HG02763 (cell line): ENCODE measurements around the gene PMPCA.

Experiments
- ATAC-seq: cut with Tn5 transposase; IDR thresholded peaks from one replicate; pipeline ENCODE4 v1.9.1; 2021; ENCODE audit warnings: mild to moderate bottlenecking, moderate library complexity; ENCODE audit not compliant: unreplicated experiment

PMPCA gene

GRCh38 chr9:136372561-136373299 lies 37.7 kb upstream of the PMPCA start:
- no peak for ATAC-seq

DNA sequence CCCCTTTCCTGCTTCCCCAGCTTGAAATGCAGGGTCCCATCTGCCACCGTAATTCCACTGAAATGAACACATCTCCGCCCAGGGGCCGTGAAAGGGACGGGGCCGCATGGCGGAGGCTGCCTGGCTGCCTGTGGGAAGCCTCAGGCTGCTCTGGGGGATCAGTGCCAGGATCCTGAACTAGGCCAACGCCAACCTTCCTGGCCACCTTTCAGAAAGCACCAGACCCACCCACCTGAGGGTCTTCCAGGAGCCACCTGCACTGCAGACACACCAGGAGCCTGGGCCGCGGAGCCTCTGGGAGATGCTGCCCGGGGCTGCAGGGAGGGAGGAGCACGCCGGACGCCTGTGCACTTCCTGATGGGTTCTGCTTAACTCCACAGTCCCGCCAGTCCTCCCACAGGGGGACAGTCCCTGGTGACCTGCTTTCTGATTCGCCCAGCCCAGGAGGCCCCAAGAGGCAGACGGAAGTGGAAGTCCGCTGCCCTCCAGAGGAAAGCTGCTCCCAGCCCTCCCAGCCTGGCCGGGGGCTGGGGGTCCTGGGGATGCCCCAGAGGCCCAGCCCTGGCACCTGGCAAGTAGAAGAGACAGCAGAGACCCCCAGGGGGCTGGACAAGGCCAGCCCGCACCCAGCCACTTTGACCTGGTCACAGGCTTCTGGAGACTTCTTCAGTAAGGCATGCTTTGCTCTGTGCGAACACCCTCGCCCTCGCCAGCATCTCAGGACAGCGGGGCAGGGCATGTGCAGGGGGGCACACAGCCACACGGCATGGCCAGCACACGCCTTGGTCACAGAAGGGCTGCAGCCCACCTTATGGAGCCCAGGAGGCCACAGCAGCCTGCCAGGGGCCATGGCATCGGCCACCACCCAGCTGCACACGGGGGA lies 36.9 kb upstream of the PMPCA start, which contains the start of gene CARD9:
CARD9 (minus strand) TSS at position 370 of the 883 bp plus-strand sequence. CDS start 1,591 bp downstream, outside the sequence.
- no peak for ATAC-seq

- no peak for ATAC-seq
Measured at GRCh38 chr9:136374183-136374575, 36.3 kb upstream of the PMPCA start.

GRCh38 chr9:136375096-136375495 lies 35.4 kb upstream of the PMPCA start:
- no peak for ATAC-seq

- no peak for ATAC-seq
Measured at GRCh38 chr9:136376457-136376856, 34.0 kb upstream of the PMPCA start.

- ATAC-seq = no peak
Measured at GRCh38 chr9:136377341-136378169, 32.9 kb upstream of the PMPCA start.

DNA sequence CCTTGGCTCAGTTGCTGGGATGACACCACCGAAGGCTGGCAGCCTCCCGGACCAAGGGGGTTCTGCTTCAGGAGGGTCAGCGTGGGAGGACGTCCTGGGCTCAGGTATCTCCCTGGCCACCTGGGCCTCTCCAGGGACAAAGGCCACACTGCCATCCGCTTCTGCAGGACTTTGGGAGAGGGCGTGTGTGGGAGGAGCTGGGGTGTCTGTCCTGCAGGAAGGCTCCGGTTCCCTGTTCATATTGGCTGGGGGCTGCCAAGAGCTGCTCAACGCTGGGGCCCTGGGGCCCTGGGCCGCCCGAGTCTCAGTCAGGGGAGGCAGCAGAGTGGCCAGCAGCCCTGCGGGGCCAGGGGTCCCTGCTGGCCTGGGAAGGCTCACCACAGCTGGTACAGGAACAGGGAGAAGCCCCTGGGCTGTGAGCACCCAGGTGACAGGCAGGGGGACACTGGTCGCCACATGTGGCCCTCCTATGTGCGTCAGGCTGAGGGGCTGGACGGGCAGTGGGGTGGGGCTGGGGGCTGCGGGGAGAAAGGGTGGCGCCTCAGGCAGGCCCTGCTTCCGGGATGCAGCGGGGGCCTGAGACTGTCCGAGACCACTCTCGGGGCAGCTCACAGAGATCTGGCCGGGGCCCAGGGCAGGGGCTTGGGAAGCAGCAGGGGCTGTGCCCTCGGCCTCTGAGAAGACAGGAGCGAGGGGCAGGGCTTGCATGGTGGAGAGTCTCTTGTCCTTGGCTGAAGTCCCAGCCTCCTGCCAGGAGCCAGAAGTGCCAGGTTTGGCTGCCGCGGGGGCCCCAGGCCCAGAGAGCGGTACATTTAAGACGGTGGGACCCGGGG lies 32.1 kb upstream of the PMPCA start:
- ATAC-seq = no peak

GRCh38 chr9:136379003-136379287 lies 31.5 kb upstream of the PMPCA start:
- no peak for ATAC-seq

- no peak for ATAC-seq
Measured at GRCh38 chr9:136379401-136379800, 31.1 kb upstream of the PMPCA start.

DNA sequence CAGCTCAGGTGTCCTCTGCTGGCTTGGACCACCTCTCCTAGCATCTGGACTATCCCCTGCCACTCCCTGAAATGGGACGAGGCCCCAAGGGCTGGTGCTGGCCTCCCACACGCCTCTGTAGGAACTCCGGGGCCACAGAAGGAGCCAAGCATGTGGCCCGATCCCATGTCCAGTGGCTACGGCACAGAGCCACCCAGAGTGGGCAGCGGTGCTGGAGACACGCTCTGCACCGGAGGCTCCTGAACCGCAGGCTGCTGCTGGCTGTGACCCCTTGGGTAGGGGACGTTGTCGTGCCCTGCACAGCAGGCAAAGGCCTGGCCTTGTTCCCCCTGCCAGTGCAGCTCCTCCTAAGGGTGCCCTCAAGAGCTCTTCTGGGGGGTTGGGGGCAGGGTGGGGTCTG lies 30.6 kb upstream of the PMPCA start:
- no peak for ATAC-seq

DNA sequence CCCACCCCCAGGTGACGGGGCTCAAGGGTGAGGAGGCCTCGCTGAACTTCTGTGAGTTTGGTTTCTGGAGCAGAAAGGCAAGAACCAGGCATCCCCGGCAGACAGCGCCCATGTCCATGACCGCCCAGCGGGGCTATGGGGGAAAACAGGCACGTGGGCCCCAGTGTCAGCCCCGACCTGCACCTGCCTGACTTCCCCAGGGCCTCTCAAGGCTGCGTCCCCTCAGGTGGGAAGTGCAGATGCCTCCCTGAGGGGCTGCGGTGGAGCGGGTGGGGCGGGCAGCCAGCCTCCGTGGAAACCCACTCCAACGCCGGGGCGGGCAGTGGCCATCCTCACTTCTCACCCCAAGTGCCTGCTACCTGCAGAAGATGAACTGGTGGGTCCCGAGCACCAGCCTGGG lies 30.1 kb upstream of the PMPCA start:
- no peak for ATAC-seq

DNA sequence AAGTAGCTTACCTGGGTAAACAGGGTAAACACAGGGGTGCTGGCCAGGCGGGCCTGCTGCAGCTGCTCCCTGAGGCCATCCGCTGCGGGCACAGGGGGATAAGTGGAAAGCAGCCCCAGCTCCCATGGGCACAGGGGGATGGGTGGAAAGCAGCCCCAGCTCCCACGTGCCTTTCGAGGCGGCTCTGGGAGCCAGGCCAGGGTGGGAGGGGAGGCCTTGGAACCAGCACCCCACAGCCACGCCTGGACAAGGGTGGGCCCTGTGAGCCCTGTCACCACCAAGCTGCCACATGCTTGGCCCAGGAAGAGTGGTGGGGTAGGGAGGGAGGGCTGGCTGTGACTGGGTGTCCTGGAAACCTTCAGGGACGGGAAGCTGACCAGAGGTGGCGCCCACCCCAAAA lies 29.1 kb upstream of the PMPCA start:
- no peak for ATAC-seq

DNA sequence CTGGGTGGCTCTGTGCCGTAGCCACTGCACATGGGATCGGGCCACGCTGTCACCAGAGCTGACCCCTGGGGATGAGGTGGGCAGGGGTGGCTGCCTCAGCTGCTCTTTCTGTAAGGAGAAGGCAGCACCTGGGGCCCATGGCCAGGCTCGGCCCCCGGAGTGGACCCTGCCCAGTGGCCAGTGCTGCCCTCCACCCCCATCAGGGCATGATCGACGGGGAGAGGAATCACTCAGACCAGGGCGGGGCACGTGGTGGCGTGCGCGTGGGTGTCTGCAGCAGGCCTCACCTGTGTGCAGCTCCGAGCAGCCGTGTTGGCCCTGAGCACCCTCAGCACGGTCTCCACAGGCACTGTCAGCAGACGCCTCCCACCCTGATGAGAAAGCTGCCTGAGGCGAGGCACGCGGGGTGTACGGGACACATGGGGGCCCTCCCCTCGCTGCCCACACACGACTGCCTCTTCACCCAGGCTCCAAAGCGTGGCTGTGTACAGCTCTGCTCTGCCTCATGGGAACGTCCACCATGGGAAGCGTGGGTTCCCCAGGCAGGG lies 28.4 kb upstream of the PMPCA start:
- no peak for ATAC-seq

DNA sequence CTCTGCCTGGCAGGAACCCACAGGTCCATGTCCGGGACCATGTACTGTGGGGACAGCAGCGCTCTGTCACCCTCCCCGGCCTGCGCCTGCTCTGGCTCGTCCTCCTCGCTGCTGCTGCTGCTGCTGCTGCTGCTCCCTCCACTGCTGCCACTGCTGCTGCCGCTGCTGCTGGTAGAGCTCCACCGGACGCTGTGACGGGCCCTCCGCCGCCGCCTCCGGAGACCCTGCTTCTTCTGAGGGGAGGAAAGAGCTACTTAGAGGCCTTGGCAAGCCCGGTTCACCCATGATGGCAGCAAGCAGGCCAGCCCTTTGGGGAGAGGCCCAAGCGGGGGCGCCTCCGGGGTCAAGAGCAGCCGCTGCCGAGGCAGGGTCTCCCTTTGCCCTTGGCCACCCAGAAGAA lies 27.0 kb upstream of the PMPCA start:
- no peak for ATAC-seq

DNA sequence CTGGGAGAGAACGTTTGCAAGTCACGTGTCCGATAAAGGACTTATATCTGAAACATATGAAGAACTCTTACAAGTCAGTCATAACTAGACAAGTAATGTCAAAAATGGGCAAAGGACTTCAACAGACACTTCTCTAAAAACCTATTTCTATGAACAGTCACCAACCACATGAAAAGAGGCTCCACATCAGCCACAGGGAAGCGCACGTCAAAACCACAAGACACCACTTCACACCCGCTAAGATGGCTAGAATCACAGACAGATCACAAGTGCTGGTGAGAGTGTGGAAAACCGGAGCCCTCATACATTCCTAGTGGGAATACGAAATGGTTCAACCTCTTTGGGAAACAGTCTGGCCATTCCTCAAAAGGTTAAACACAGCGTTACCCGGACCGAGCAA lies 25.4 kb upstream of the PMPCA start:
- ATAC-seq = no peak

DNA sequence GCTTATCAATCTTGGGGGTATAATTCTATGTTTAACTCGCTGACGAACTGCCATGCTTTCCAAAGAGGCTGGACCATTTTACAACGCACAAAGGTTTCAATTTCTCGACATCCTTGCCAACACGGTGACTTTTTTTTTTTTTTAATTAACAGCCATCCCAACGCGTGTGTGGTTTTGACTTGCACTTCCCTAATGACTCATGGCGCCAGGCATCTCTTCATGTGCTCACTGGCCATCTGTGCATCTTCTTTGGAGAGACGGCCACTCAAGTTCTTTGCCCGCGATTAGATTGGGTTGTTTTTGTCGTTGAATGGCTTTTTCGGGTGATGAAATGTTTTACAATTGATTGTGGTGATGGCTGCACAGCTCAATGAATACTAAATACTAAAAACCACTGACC lies 24.4 kb upstream of the PMPCA start:
- no peak for ATAC-seq

DNA sequence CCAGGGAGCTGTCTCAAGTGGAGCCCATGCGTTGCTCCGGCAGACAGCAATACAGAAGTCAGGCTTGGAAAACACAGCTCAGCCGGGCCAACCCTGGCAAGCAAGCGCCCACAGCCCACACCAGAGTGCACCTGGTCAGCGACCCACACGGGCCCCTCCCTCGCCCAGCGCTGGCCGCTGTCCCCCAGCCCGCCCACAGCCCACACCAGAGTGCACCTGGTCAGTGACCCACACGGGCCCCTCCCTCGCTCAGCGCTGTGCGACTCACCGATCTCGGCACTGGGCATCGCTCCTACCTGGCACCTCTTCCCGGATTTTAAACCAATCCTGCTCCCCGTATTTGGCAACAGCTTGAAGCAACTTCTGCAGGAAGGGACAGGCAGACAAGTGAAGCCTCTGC lies 23.2 kb upstream of the PMPCA start:
- no peak for ATAC-seq

DNA sequence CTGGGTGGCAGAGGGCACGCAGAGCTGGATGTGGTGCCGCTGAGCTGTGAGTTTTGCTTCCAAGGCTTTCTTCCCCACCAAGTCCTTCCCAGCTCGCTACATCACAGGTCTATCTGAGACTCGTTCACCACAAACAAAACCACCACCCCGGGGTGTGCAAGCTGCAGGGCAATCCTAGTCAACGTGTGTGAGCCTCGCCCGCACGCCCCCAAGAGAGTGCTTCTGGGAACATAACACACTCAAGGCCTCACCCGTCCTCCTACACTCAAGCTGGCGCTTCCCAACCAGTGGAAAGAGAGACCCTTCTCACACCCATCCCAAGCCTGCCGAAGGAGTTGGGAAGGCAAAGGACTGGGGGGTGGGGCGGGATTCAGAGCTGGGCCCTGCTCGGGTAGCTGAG lies 21.1 kb upstream of the PMPCA start:
- no peak for ATAC-seq

DNA sequence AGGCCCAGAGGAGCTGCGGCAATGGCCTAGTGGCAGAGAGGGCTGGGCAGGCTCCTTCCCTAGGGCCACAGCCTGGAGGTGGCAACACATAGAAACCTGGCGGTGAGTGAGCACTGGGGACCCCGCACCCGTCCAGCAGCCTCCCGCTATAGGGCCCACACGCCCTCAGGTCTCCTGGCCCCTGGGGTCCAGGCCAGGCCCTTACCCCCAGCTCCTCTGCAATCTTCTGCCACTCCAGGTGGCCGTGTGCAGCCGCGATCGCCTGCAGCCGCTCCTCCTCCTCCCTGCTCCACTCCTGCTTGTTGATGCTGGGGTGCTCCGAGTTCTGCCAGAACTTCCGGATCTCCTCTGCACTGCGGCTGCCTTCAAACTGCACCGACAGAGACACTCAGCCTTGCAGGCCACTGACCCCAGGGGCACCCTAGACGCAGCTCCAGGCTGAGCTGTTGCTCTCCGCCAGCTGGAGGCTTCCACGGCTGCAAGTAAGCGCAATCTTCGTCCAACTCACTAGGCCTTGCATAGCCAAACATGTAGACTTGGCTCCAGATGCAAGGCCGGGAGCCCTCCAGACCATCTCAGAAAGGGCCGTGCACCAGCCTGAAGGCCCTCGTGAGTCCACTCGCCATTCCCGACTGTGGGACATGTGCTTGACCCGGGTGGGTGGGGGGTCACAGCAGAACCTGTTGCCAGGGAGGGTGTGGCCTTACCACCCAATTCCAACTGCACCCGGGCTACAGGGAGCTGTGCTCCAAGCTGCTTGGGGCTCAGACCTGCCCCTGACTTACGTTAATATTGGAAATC lies 18.5 kb upstream of the PMPCA start:
- no peak for ATAC-seq
